K562 (cell line): ENCODE measurements around the gene CBX2. TPM values are rescaled to one million over a fixed set of nuclear protein-coding genes. Genes with fewer than 3 reads are reported as not detected.
A peak's percentile ranks its signal among the peaks of the same experiment; 100 is the strongest.

Experiments
- ATAC-seq: fragments of 200-7000 bp; cut with Tn5 transposase; 3 replicates; pipeline ENCODE4 v1.9.1; 2020; ENCODE audit warnings: moderate library complexity
- BruUV-seq: library from RNA; stranded (reverse); fragments of 400-500 nt; replicated peaks from 2 replicates; lab custom pipeline; 2021; lab: Mats Ljungman, UMichigan
- CTCF ChIA-PET: fragments of 300-600 bp; formaldehyde crosslinking; extraction: SDS; loops from one replicate; lab custom pipeline; 2021; ENCODE audit warnings: low intra/inter-chr PET ratio; lab: Yijun Ruan, JAX
- POLR2A ChIA-PET: fragments of 300-600, 350-650 bp; sonication (Branson Sonifier 250); formaldehyde crosslinking; extraction: SDS; loops from one replicate; lab custom pipeline; 2021; ENCODE audit warnings: antibody characterized with exemption, inconsistent platforms; lab: Yijun Ruan, JAX
- DNase-seq, 4 experiments: peaks; one replicate each; pipeline versions ENCODE4 v3.0.0 to v3.0.0-alpha.2; 2011 to 2018; ENCODE audit warnings: low spot score in 3 of 4, mixed read lengths in 3 of 4; ENCODE audit errors: extremely low read depth in 1 of 4
- FAIRE-seq: peaks from 2 replicates; lab custom pipeline; 2011; peaks lifted over from hg19 to GRCh38; lab: Jason Lieb, UNC
- H2AFZ ChIP-seq: 2 replicates; pipeline ENCODE4 v1.6.0; 2011; ENCODE audit warnings: low read depth, low read length, control low read depth, inconsistent platforms
- H3K27ac ChIP-seq: fragments of 200-600 bp; 3 replicates; pipeline ENCODE4 v1.8.0; 2011; ENCODE audit warnings: low read depth, mild to moderate bottlenecking, control low read depth, inconsistent platforms, low read length, moderate library complexity, mixed read lengths; ENCODE audit errors: extremely low read depth
- H3K27me3 ChIP-seq, 2 experiments: fragments of 300-600 bp in 1 of 2; 2 replicates in 1 of 2; 3 replicates in 1 of 2; pipeline versions ENCODE4 v1.6.0 to v1.8.0; 2011; ENCODE audit warnings: inconsistent platforms in 2 of 2, low read length in 2 of 2, mild to moderate bottlenecking in 1 of 2, mixed read lengths in 1 of 2, moderate library complexity in 1 of 2; ENCODE audit not compliant: control insufficient read depth in 2 of 2, insufficient read depth in 2 of 2
- H3K36me3 ChIP-seq: fragments of 300-600 bp; 3 replicates; pipeline ENCODE4 v1.8.0; 2011; ENCODE audit warnings: mild to moderate bottlenecking, low read length, inconsistent platforms; ENCODE audit not compliant: control insufficient read depth, insufficient read depth
- H3K4me1 ChIP-seq, 2 experiments: fragments of 200-600 bp in 1 of 2; replicated peaks in 1 of 2; 2 replicates in 1 of 2; 3 replicates in 1 of 2; pipeline versions ENCODE4 v1.5.1 to v1.8.0; 2011; ENCODE audit warnings: inconsistent platforms in 2 of 2, low read length in 2 of 2, mild to moderate bottlenecking in 1 of 2, mixed read lengths in 1 of 2, moderate library complexity in 1 of 2; ENCODE audit not compliant: control insufficient read depth in 2 of 2, insufficient read depth in 2 of 2
- H3K4me2 ChIP-seq: 2 replicates; pipeline ENCODE4 v1.6.1; 2011; ENCODE audit warnings: low read length, control low read depth, inconsistent platforms, mixed read lengths; ENCODE audit not compliant: insufficient read depth
- H3K4me3 ChIP-seq: fragments of 200-600 bp; sonication (generic), shearing (Covaris generic); 2 replicates; pipeline ENCODE4 v1.5.1; 2016; ENCODE audit warnings: control low read depth, inconsistent platforms
- H3K79me2 ChIP-seq: fragments of 200-600 bp; 3 replicates; pipeline ENCODE4 v1.8.0; 2011; ENCODE audit warnings: low read length, inconsistent platforms; ENCODE audit not compliant: control insufficient read depth, insufficient read depth
- H3K9ac ChIP-seq, 2 experiments: 2 replicates each; pipeline versions ENCODE4 v1.6.0 to v1.6.1; 2011; ENCODE audit warnings: low read depth in 2 of 2, low read length in 2 of 2, control low read depth in 1 of 2, inconsistent platforms in 1 of 2, mild to moderate bottlenecking in 1 of 2, mixed read lengths in 1 of 2; ENCODE audit not compliant: insufficient read depth in 1 of 2
- H3K9me1 ChIP-seq: one replicate; pipeline ENCODE4 v1.6.0; 2011; ENCODE audit warnings: inconsistent platforms, mild to moderate bottlenecking, low read length, moderate library complexity; ENCODE audit not compliant: control insufficient read depth, insufficient read depth
- H3K9me3 ChIP-seq: replicated peaks from 2 replicates; pipeline ENCODE4 v1.5.1; 2011; ENCODE audit warnings: low read depth, low read length, inconsistent platforms; ENCODE audit not compliant: control insufficient read depth, insufficient read depth
- H4K20me1 ChIP-seq: replicated peaks from 2 replicates; pipeline ENCODE4 v1.6.1; 2011; ENCODE audit warnings: low read length, inconsistent platforms, mixed read lengths; ENCODE audit not compliant: control insufficient read depth, insufficient read depth
- CHD1 ChIP-seq: fragments of 200-600 bp; sonication (generic); IDR thresholded peaks from one replicate; pipeline ENCODE4 v1.6.1; 2012; ENCODE audit warnings: mild to moderate bottlenecking, moderate library complexity, low read length, inconsistent platforms
- CTBP1 ChIP-seq: fragments of 450-650 bp; IDR thresholded peaks from 2 replicates; pipeline ENCODE4 v1.6.1; 2016; ENCODE audit warnings: borderline replicate concordance
- ETV1 ChIP-seq: fragments of 450-650 bp; conservative IDR thresholded peaks from 2 replicates; pipeline ENCODE4 v1.6.1; 2016; ENCODE audit warnings: missing genetic modification characterization, control low read depth, low read depth, missing compliant biosample characterization
- FOXM1 ChIP-seq, 2 experiments: fragments of 450-650 bp in 1 of 2; sonication (generic) in 1 of 2; formaldehyde crosslinking in 1 of 2; IDR thresholded peaks; 2 replicates each; pipeline versions ENCODE4 v1.6.1 to v1.9.0; 2017 to 2022; ENCODE audit warnings: low read depth in 2 of 2, mild to moderate bottlenecking in 2 of 2, missing genetic modification reagents in 1 of 2, moderate library complexity in 1 of 2
- MYBL2 ChIP-seq, 2 experiments: fragments of 450-650 bp in 1 of 2; sonication (generic) in 1 of 2; formaldehyde crosslinking in 1 of 2; IDR thresholded peaks; 2 replicates each; pipeline versions ENCODE4 v1.6.1 to v1.8.1; 2017 to 2022; ENCODE audit warnings: borderline replicate concordance in 1 of 2, inconsistent platforms in 1 of 2, low read depth in 1 of 2, mild to moderate bottlenecking in 1 of 2, missing genetic modification reagents in 1 of 2, moderate library complexity in 1 of 2
- NCOA4 ChIP-seq: fragments of 450-650 bp; IDR thresholded peaks from 2 replicates; pipeline ENCODE4 v1.6.1; 2018; ENCODE audit warnings: mild to moderate bottlenecking; ENCODE audit not compliant: partially characterized antibody
- NONO ChIP-seq, 2 experiments: fragments of 200-400 bp in 1 of 2; fragments of 450-650 bp in 1 of 2; formaldehyde crosslinking in 1 of 2; IDR thresholded peaks; 2 replicates each; pipeline ENCODE4 v1.6.1; 2017; ENCODE audit warnings: low read depth in 2 of 2, mild to moderate bottlenecking in 2 of 2, moderate library complexity in 2 of 2, low read length in 1 of 2
- NR2C1 ChIP-seq, 2 experiments: fragments of 450-650 bp; IDR thresholded peaks; 2 replicates each; pipeline ENCODE4 v1.6.1; 2017; ENCODE audit warnings: mild to moderate bottlenecking in 2 of 2, antibody characterized with exemption in 1 of 2, inconsistent platforms in 1 of 2, missing compliant biosample characterization in 1 of 2, missing genetic modification characterization in 1 of 2
- PTBP1 ChIP-seq: fragments of 200-400 bp; formaldehyde crosslinking; IDR thresholded peaks from 2 replicates; pipeline ENCODE4 v1.6.1; 2017; ENCODE audit warnings: low read depth, low read length
- RFX7 ChIP-seq: fragments of 250-450 bp; sonication (Bioruptor Pico); IDR thresholded peaks from 2 replicates; pipeline ENCODE4 v1.5.1; 2021; ENCODE audit warnings: mild to moderate bottlenecking
- SRSF3 ChIP-seq: fragments of 200-400 bp; formaldehyde crosslinking; IDR thresholded peaks from 2 replicates; pipeline ENCODE4 v1.6.1; 2016; ENCODE audit warnings: mild to moderate bottlenecking, low read length, moderate library complexity; ENCODE audit not compliant: insufficient read depth
- WGBS: fragments of 100-300 bp; shearing (Covaris generic); methylation state at CpG from one replicate; pipeline ENCODE4 v1.1.6; 2016; ENCODE audit warnings: low coverage, mixed read lengths; ENCODE audit not compliant: insufficient coverage; ENCODE audit errors: missing lambda C conversion rate; 5-methylcytosine and 5-hydroxymethylcytosine counted together
- in situ Hi-C: fragments of 300-500 bp; cut with MboI; formaldehyde crosslinking; loops from 4 replicates; pipeline ENCODE4 v1.15.0; 2018; ENCODE audit warnings: inconsistent platforms, mixed read lengths
- intact Hi-C: fragments of 100-400 bp; cut with micrococcal nuclease; formaldehyde crosslinking; loops from 2 replicates; pipeline ENCODE4 v1.14.2; 2022
- polyA plus RNA-seq, 8 experiments: library from polyadenylated mRNA; depleted of rRNA in 4 of 8; stranded (reverse) in 5 of 8; unstranded in 3 of 8; fragments of >200 nt; fragmentation: Nextera tagmentation in 2 of 8; fragmentation: Illumina TruSeq in 1 of 8; extraction: Ambion mirVana in 2 of 8; extraction: Trizol in 1 of 8; gene quantifications; 2 replicates each; pipeline versions ENCODE4 v1.2.1 to v1.2.3, GENCODE V29; 2011 to 2014; ENCODE audit warnings: inconsistent platforms in 1 of 8, missing spikeins in 1 of 8
- total RNA-seq, 7 experiments: library from RNA; depleted of rRNA in 6 of 7; stranded (reverse); fragments of >200 nt in 6 of 7; fragmentation: Illumina TruSeq in 2 of 7; extraction: Trizol in 2 of 7; gene quantifications; 2 replicates each; pipeline versions ENCODE4 v1.2.1 to v1.2.3, GENCODE V29; 2011 to 2021; ENCODE audit warnings: low replicate concordance in 1 of 7
- TF ChIP-seq, protein P1 (sequence below), 2 experiments: fragments of 150-350 bp in 1 of 2; IDR thresholded peaks; 2 replicates each; pipeline ENCODE4 v1.6.1; 2012 to 2016; ENCODE audit warnings: low read depth in 2 of 2, low read length in 2 of 2, mild to moderate bottlenecking in 1 of 2, moderate library complexity in 1 of 2
- TF ChIP-seq, protein P2 (sequence below), 2 experiments: IDR thresholded peaks; 2 replicates each; pipeline ENCODE4 v1.6.1; 2012; ENCODE audit warnings: improper control_type of control experiment in 2 of 2, low read depth in 2 of 2, low read length in 2 of 2, borderline replicate concordance in 1 of 2
- TF ChIP-seq, protein P3 (sequence below): sonication (generic); formaldehyde crosslinking; IDR thresholded peaks from 2 replicates; pipeline ENCODE4 v1.8.0; 2022; ENCODE audit warnings: missing genetic modification reagents, mild to moderate bottlenecking, borderline replicate concordance

Gene CBX2
- total and polyA plus RNA-seq, 9 of the 15 experiments (the other 6 are each of a cell fraction or from before 2014, with no cell fraction given): 0.66 to 26.9 (median 13.9) TPM

DNA sequence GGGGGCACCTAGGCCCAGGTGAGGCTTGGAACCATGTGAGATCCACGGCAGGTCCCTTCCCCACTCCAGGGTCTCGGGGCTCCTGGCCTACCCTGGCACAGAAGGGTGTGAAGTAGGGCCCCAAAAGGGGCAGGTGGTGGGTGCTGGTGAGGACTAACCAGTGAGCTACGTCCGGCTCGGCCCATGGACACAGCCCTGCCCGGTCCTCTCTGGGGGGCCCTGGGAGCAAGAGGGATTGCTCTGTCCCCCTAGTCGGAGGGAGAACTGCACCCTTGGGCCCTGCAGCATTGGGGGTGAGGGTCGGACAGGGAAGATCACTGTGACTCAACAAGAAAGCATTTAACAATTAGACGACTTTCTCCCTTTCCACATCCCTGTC, 44.3 kb upstream of the CBX2 start:
- H3K36me3 ChIP-seq: no peaks in the 10 kb centered on the region
- H3K4me2 ChIP-seq: no peak overlapping the region
- no peaks in the 10 kb centered on the region for H4K20me1 ChIP-seq
- no peaks in the 10 kb centered on the region for H3K9me3 ChIP-seq
- in situ Hi-C loops (no loop called here), intact Hi-C loops (no loop called here)
- FAIRE-seq (no peak), DNase-seq (no peak), ATAC-seq (no peak)
- ChIA-PET CTCF (no interaction called here), POLR2A (interaction anchor here (0.6 kb wide), 3 partner anchors 16 to 1617 kb away, joined by 3 read pairs; partner anchors contain the start of gene CBX4)
- H3K9ac ChIP-seq: peak overlapping the region in 1 of 2 experiments; percentile 71; a peak in 1 of 4 replicates
- no peak overlapping the region for H3K27ac ChIP-seq
- peaks cover 4 to 45% of the 10 kb centered on the region in 2 experiments; a peak in 3 of 5 replicates for H3K4me1 ChIP-seq
- BruUV-seq: no TSS peak
- no peaks in the 10 kb centered on the region for H3K79me2 ChIP-seq
- H3K4me3 ChIP-seq: no peak overlapping the region
- 19% methylated on average over 6 of the region's 9 CpGs for WGBS
- H3K9me1 ChIP-seq: no peaks in the 10 kb centered on the region
- peaks cover 17 to 35% of the 10 kb centered on the region in 2 experiments; a peak in 4 of 5 replicates for H3K27me3 ChIP-seq
- H2AFZ ChIP-seq: peak overlapping the region; percentile 48
- TF ChIP-seq, protein P1, sequence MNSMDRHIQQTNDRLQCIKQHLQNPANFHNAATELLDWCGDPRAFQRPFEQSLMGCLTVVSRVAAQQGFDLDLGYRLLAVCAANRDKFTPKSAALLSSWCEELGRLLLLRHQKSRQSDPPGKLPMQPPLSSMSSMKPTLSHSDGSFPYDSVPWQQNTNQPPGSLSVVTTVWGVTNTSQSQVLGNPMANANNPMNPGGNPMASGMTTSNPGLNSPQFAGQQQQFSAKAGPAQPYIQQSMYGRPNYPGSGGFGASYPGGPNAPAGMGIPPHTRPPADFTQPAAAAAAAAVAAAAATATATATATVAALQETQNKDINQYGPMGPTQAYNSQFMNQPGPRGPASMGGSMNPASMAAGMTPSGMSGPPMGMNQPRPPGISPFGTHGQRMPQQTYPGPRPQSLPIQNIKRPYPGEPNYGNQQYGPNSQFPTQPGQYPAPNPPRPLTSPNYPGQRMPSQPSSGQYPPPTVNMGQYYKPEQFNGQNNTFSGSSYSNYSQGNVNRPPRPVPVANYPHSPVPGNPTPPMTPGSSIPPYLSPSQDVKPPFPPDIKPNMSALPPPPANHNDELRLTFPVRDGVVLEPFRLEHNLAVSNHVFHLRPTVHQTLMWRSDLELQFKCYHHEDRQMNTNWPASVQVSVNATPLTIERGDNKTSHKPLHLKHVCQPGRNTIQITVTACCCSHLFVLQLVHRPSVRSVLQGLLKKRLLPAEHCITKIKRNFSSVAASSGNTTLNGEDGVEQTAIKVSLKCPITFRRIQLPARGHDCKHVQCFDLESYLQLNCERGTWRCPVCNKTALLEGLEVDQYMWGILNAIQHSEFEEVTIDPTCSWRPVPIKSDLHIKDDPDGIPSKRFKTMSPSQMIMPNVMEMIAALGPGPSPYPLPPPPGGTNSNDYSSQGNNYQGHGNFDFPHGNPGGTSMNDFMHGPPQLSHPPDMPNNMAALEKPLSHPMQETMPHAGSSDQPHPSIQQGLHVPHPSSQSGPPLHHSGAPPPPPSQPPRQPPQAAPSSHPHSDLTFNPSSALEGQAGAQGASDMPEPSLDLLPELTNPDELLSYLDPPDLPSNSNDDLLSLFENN (IDR thresholded peaks at IDR 0.05; ENCODE audit: low read depth in 2 of 2, low read length in 2 of 2): no peak
- no peak for TF ChIP-seq NONO (IDR thresholded peaks at IDR 0.05; ENCODE audit: low read depth in 2 of 2, low read length in 1 of 2)
- TF ChIP-seq, protein P2, sequence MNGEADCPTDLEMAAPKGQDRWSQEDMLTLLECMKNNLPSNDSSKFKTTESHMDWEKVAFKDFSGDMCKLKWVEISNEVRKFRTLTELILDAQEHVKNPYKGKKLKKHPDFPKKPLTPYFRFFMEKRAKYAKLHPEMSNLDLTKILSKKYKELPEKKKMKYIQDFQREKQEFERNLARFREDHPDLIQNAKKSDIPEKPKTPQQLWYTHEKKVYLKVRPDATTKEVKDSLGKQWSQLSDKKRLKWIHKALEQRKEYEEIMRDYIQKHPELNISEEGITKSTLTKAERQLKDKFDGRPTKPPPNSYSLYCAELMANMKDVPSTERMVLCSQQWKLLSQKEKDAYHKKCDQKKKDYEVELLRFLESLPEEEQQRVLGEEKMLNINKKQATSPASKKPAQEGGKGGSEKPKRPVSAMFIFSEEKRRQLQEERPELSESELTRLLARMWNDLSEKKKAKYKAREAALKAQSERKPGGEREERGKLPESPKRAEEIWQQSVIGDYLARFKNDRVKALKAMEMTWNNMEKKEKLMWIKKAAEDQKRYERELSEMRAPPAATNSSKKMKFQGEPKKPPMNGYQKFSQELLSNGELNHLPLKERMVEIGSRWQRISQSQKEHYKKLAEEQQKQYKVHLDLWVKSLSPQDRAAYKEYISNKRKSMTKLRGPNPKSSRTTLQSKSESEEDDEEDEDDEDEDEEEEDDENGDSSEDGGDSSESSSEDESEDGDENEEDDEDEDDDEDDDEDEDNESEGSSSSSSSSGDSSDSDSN (IDR thresholded peaks at IDR 0.05; ENCODE audit: borderline replicate concordance in 1 of 2, low read depth in 2 of 2, low read length in 2 of 2): no peak
- no peak for TF ChIP-seq NCOA4
- no peak for TF ChIP-seq SRSF3
- no peak for TF ChIP-seq PTBP1
- TF ChIP-seq, protein P3, sequence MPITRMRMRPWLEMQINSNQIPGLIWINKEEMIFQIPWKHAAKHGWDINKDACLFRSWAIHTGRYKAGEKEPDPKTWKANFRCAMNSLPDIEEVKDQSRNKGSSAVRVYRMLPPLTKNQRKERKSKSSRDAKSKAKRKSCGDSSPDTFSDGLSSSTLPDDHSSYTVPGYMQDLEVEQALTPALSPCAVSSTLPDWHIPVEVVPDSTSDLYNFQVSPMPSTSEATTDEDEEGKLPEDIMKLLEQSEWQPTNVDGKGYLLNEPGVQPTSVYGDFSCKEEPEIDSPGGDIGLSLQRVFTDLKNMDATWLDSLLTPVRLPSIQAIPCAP (CRISPR knock-in tag): no peak
- TF ChIP-seq MYBL2 (IDR thresholded peaks at IDR 0.05; ENCODE audit: low read depth): no peak
- no peak for TF ChIP-seq MYBL2 (CRISPR knock-in tag; IDR thresholded peaks at IDR 0.05; ENCODE audit: borderline replicate concordance)
- no peak for TF ChIP-seq CHD1
- TF ChIP-seq ETV1 (tag): no peak
- TF ChIP-seq CTBP1: no peak
- no peak for TF ChIP-seq NR2C1 (IDR thresholded peaks at IDR 0.05)
- no peak for TF ChIP-seq NR2C1 (tag; IDR thresholded peaks at IDR 0.05)
- no peak for TF ChIP-seq RFX7 (CRISPR knock-in tag)
- no peak for TF ChIP-seq FOXM1 (IDR thresholded peaks at IDR 0.05; ENCODE audit: low read depth)
- TF ChIP-seq FOXM1 (CRISPR knock-in tag; IDR thresholded peaks at IDR 0.05; ENCODE audit: low read depth): no peak
